ENCODE results near the gene RNF32.

- no peak for TF ChIP-seq POLR2A (IDR thresholded peaks at IDR 0.05; ENCODE audit: low read length)
- no peak for TF ChIP-seq GATA1 (IDR thresholded peaks at IDR 0.05; ENCODE audit: low read depth, low read length)
Observed at GRCh38 chr7:156677374-156678054, 36.9 kb downstream of the RNF32 start.
